Sigmoid colon (tissue), 7 donors: Measurements from ENCODE around the gene DCAF12. TPM values are rescaled to one million over a fixed set of nuclear protein-coding genes. Genes with fewer than 3 reads are reported as not detected.

ENCODE experiments used
- DNase-seq: peaks from one replicate; pipeline ENCODE4 v3.0.0-alpha.2; 2019
- H3K27ac ChIP-seq, 4 donors: fragments of 200-600 bp; sonication (generic); one replicate each; pipeline ENCODE4 v1.5.1; 2016 to 2019; ENCODE audit warnings: mild to moderate bottlenecking in 1 of 4
- H3K27me3 ChIP-seq, 3 donors: fragments of 200-600 bp; sonication (generic); one replicate each; pipeline ENCODE4 v1.5.1; 2019; ENCODE audit warnings: mild to moderate bottlenecking in 1 of 3
- H3K36me3 ChIP-seq, 4 donors: fragments of 200-600 bp; sonication (generic); one replicate each; pipeline ENCODE4 v1.5.1; 2016 to 2019
- H3K4me1 ChIP-seq, 4 donors: fragments of 200-600 bp; sonication (generic); one replicate each; pipeline ENCODE4 v1.5.1; 2017 to 2019
- H3K4me3 ChIP-seq, 4 donors: fragments of 200-600 bp; sonication (generic); one replicate each; pipeline ENCODE4 v1.5.1; 2017 to 2019; ENCODE audit warnings: mild to moderate bottlenecking in 2 of 4, moderate library complexity in 1 of 4
- H3K9me3 ChIP-seq, 4 donors: fragments of 200-600 bp in 3 of 4; sonication (generic) in 3 of 4; one replicate each; pipeline versions ENCODE4 v1.5.1 to v1.6.1; 2013 to 2019
- EP300 ChIP-seq, 4 donors: sonication (generic); formaldehyde crosslinking; IDR thresholded peaks; one replicate each; pipeline ENCODE4 v1.6.1; 2017; ENCODE audit warnings: antibody characterized with exemption in 4 of 4
- POLR2A ChIP-seq, 2 donors: fragments of 450-650 bp; IDR thresholded peaks; one replicate each; pipeline ENCODE4 v1.6.1; 2016; ENCODE audit warnings: antibody characterized with exemption in 2 of 2, mild to moderate bottlenecking in 2 of 2, moderate library complexity in 2 of 2
- POLR2AphosphoS5 ChIP-seq, 4 donors: sonication (generic); formaldehyde crosslinking; IDR thresholded peaks; one replicate each; pipeline ENCODE4 v1.6.1; 2017; ENCODE audit warnings: antibody characterized with exemption in 4 of 4
- WGBS, 2 donors: extraction: QIAGEN DNeasy Blood & Tissue Kit; methylation state at CpG; one replicate each; pipeline ENCODE4 v1.1.7; 2013; 5-methylcytosine and 5-hydroxymethylcytosine counted together
- intact Hi-C: fragments of 100-400 bp; cut with DNase I; formaldehyde crosslinking; loops from one replicate; pipeline ENCODE4 v1.15.1; 2023
- polyA plus RNA-seq, 3 donors: library from polyadenylated mRNA; stranded (reverse); fragments of 200-250 nt; gene quantifications; one replicate each; pipeline ENCODE4 v1.2.3, GENCODE V29; 2013
- total RNA-seq, 4 donors: library from RNA; depleted of rRNA; stranded (reverse); fragments of >200 nt; gene quantifications; one replicate each; pipeline ENCODE4 v1.1.0, GENCODE V29; 2016
- TF ChIP-seq, protein P1 (sequence below), 4 experiments: fragments of 450-650 bp in 3 of 4; fragments of 200-600 bp in 1 of 4; IDR thresholded peaks; one replicate each; pipeline ENCODE4 v1.5.1; 2016 to 2019; ENCODE audit warnings: antibody characterized with exemption in 4 of 4, mild to moderate bottlenecking in 3 of 4, moderate library complexity in 2 of 4
- donor health status: healthy with polysubstance abuse.
- donor health status: Bipolar disorder and iron deficiency.
- donor health status: healthy.

DCAF12 gene
- total and polyA plus RNA-seq, 7 donors: 14.3 to 33.8 (median 21.8) TPM

DNA sequence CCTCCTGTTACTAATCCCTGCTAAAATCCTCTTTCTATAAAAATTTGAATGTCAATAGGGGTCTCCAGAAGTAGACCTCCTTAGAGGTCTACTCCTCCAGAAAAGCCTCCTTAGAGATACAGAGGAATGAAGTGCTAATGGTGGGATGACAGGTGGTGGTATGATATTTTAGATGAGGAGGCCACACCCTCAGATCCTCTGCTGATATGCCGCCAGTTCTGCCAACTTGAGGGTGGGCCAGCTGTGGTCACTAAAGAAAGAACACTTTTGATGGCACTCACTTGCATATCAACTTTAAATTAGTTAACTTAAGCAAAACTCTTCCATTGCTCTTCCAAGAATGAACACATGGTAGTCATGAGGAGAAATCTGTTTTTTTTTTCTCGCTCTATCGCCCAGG is 61.0 kb downstream of the DCAF12 start:
- 95% methylated on average over 3 of the region's 3 CpGs for WGBS, 2 donors

DNA sequence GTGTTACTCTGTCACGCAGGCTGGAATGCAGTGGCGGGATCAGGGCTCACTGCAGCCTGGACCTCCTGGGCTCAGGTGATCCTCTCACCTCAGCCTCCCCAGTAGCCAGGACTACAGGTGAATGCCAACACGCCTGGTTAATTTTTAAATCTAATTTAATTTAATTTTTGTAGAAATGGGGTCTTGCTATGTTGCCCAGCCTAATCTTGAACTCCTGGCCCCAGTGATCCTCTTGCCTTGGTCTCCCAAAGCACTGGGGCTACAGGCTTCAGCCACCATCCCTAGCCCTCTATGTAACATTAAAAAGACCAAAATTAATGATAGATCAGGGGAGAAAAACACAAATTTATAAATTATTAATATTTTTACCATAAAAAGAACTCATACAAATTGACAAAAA is 66.5 kb downstream of the DCAF12 start:
- Histone ChIP-seq H3K4me3 (no peak overlapping the region), H3K4me1 (no peaks in the 10 kb centered on the region), H3K27me3 (no peaks in the 10 kb centered on the region), H3K9me3 (no peaks in the 10 kb centered on the region), H3K36me3 (no peaks in the 10 kb centered on the region), H3K27ac (no peak overlapping the region)
- 76 to 93% methylated on average over 3 of the region's 3 CpGs for WGBS, 2 donors
- DNase-seq: peak; percentile 4
- TF ChIP-seq POLR2AphosphoS5 (IDR thresholded peaks at IDR 0.05) (no peak), EP300 (IDR thresholded peaks at IDR 0.05) (no peak), POLR2A (IDR thresholded peaks at IDR 0.05) (no peak)
- TF ChIP-seq, protein P1, sequence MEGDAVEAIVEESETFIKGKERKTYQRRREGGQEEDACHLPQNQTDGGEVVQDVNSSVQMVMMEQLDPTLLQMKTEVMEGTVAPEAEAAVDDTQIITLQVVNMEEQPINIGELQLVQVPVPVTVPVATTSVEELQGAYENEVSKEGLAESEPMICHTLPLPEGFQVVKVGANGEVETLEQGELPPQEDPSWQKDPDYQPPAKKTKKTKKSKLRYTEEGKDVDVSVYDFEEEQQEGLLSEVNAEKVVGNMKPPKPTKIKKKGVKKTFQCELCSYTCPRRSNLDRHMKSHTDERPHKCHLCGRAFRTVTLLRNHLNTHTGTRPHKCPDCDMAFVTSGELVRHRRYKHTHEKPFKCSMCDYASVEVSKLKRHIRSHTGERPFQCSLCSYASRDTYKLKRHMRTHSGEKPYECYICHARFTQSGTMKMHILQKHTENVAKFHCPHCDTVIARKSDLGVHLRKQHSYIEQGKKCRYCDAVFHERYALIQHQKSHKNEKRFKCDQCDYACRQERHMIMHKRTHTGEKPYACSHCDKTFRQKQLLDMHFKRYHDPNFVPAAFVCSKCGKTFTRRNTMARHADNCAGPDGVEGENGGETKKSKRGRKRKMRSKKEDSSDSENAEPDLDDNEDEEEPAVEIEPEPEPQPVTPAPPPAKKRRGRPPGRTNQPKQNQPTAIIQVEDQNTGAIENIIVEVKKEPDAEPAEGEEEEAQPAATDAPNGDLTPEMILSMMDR (IDR thresholded peaks at IDR 0.05): no peak
- intact Hi-C loops: no loop called here

More for the DNA sequence above, 61.0 kb downstream of the DCAF12 start:
- Histone ChIP-seq H3K27ac (no peak overlapping the region), H3K4me3 (no peak overlapping the region), H3K36me3 (no peaks in the 10 kb centered on the region), H3K27me3 (no peaks in the 10 kb centered on the region), H3K9me3 (no peaks in the 10 kb centered on the region), H3K4me1 (no peaks in the 10 kb centered on the region)
- intact Hi-C loops: no loop called here
- no peak for DNase-seq
- no peak for TF ChIP-seq POLR2A (IDR thresholded peaks at IDR 0.05)
- TF ChIP-seq, protein P1 (IDR thresholded peaks at IDR 0.05): no peak
- no peak for TF ChIP-seq EP300 (IDR thresholded peaks at IDR 0.05)
- TF ChIP-seq POLR2AphosphoS5 (IDR thresholded peaks at IDR 0.05): no peak

DNA sequence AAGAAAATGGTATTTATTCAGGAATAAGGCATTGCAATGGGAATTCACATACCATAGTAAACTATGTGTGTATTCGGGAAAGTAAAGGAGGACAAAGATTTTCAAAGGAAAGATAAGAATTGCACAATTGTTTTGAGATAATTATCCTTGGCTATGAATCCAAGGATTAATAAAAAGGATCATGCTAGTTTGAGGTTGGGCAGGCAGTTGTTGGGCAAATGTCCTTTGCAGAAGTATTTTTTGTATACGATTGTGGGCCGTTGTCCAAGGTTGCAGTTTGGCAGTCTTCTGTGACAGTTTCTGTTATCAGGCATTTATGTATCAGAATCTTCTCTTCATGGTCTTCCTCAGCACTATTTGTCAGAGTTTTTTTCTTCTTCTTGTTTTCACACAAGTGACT is 67.2 kb downstream of the DCAF12 start:
- Histone ChIP-seq H3K27ac (no peak overlapping the region), H3K36me3 (no peaks in the 10 kb centered on the region), H3K4me1 (no peaks in the 10 kb centered on the region), H3K4me3 (no peak overlapping the region), H3K9me3 (no peaks in the 10 kb centered on the region), H3K27me3 (no peaks in the 10 kb centered on the region)
- peak; percentile 9 for DNase-seq
- intact Hi-C loops: no loop called here
- WGBS, 2 donors: 16 to 61% methylated on average over 3 of the region's 3 CpGs
- TF ChIP-seq EP300 (IDR thresholded peaks at IDR 0.05): no peak
- TF ChIP-seq, protein P1 (IDR thresholded peaks at IDR 0.05): no peak
- TF ChIP-seq POLR2A (IDR thresholded peaks at IDR 0.05): no peak
- TF ChIP-seq POLR2AphosphoS5 (IDR thresholded peaks at IDR 0.05): no peak

DNA sequence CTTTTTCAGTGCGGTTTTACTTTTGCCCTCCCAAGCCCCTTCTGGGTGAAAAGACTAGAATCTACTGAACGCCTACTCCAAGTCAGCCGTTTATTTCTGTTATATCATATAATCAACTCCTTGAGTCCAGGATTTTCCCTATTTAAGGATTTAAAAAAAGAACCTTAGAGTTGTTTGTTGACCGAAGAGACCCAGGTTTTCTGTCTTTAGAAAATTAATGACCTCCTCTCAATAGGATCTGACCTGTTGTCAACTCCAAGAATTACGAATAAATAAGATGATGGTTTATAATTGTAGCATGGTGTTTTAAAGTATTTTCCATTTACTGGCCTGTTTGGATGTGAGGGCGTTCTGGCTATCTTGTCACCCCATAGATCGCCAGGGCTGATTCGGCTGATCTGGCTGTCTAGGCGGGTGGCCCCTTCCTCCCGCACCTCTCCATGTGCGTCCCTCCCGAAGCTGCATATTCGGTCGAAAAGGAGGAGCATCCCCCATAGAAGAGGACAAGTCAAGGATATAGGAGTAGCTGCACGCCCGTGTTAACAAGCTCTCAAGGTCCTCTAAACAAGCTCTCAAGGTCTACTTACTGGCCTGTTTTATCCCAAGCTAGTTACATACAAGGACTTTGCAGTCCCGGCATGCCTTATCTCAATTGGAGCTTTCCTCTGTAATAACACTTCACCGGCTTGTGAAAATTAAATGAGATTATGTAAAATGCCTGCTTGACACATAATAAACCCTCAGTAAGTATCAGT is 76.7 kb downstream of the DCAF12 start:
- DNase-seq: no peak
- Histone ChIP-seq H3K9me3 (no peaks in the 10 kb centered on the region), H3K4me1 (peaks cover 0 to 28% (median 17%) of the 10 kb centered on the region in 4 donors), H3K27ac (peak overlapping the region; percentile 84 to 95 (median 92)), H3K36me3 (no peaks in the 10 kb centered on the region), H3K27me3 (no peaks in the 10 kb centered on the region), H3K4me3 (peak overlapping the region; percentile 58 to 99 (median 84))
- TF ChIP-seq, protein P1 (IDR thresholded peaks at IDR 0.05): no peak
- TF ChIP-seq EP300 (IDR thresholded peaks at IDR 0.05) (no peak), POLR2A (IDR thresholded peaks at IDR 0.05) (no peak), POLR2AphosphoS5 (IDR thresholded peaks at IDR 0.05) (no peak)
- intact Hi-C loops: loop anchor here (2.0 to 10.0 kb wide), 3 partner anchors 77 to 235 kb away; partner anchors contain the start of genes DCAF12, UBAP1 and UBE2R2
- WGBS, 2 donors: 55 to 56% methylated on average over 18 of the region's 18 CpGs
